ENCODE measurements around the gene CCDC83. TPM values are rescaled to one million over a fixed set of nuclear protein-coding genes. Genes with fewer than 3 reads are reported as not detected.

CCDC83 gene
- total RNA-seq, 1 donor from 2014 or later, result not detected

GRCh38 chr11:85965202-85965601 lies 110.0 kb downstream of the CCDC83 start:
- no peak overlapping the region for H3K27ac ChIP-seq (replicated peaks)
- peaks cover 46% of the 10 kb centered on the region for H3K4me1 ChIP-seq
- no peaks in the 10 kb centered on the region for H3K9me3 ChIP-seq (replicated peaks)
- H3K27me3 ChIP-seq (ENCODE audit: low read depth), result no peaks in the 10 kb centered on the region
- no peak for DNase-seq
- intact Hi-C loops (cut with micrococcal nuclease), result no loop called here
- no peak for TF ChIP-seq CTCF (IDR thresholded peaks at IDR 0.05; ENCODE audit: borderline replicate concordance)
- H3K4me3 ChIP-seq, result no peak overlapping the region
- H3K36me3 ChIP-seq, result peaks cover 61% of the 10 kb centered on the region

GRCh38 chr11:85967457-85967856 lies 112.3 kb downstream of the CCDC83 start:
- no peaks in the 10 kb centered on the region for H3K9me3 ChIP-seq (replicated peaks)
- intact Hi-C loops (cut with micrococcal nuclease), result no loop called here
- no peaks in the 10 kb centered on the region for H3K27me3 ChIP-seq (ENCODE audit: low read depth)
- TF ChIP-seq CTCF (IDR thresholded peaks at IDR 0.05; ENCODE audit: borderline replicate concordance), result no peak
- H3K36me3 ChIP-seq, result peaks cover 68% of the 10 kb centered on the region
- no peak overlapping the region for H3K27ac ChIP-seq (replicated peaks)
- DNase-seq, result no peak
- no peak overlapping the region for H3K4me3 ChIP-seq
- H3K4me1 ChIP-seq, result peaks cover 30% of the 10 kb centered on the region

Other genes with a start within 250 kb of the CCDC83 start
- 6.5 TPM for gene DLG2, start 228.0 kb upstream of the CCDC83 start, total RNA-seq
- gene TMEM126B, start 226.8 kb upstream of the CCDC83 start, total RNA-seq, result 55.4 TPM
- 75.2 TPM for gene TMEM126A, start 207.4 kb upstream of the CCDC83 start, total RNA-seq
- gene CREBZF, start 190.3 kb upstream of the CCDC83 start, total RNA-seq, result 12.9 TPM
- 0.63 TPM for gene CCDC89, start 169.2 kb upstream of the CCDC83 start, total RNA-seq
- gene SYTL2, start 44.2 kb upstream of the CCDC83 start, total RNA-seq, result 3.8 TPM
- 133 TPM for gene PICALM, start 213.7 kb downstream of the CCDC83 start, total RNA-seq